ENCODE data around the gene SKI. TPM values are rescaled to one million over a fixed set of nuclear protein-coding genes. Genes with fewer than 3 reads are reported as not detected.

The SKI gene
- total and polyA plus RNA-seq, 2 of the 8 experiments (the other 6 are each of a cell fraction or from before 2014, with no cell fraction given) = 8.3 to 87.6 TPM

GRCh38 chr1:2197707-2198165, 30.4 kb upstream of the SKI start:
- 94% methylated on average over 10 of the region's 10 CpGs; no CpG with 5 or more reads in 1 of the 2 experiments for WGBS, 2 experiments (ENCODE audit: extremely low coverage in 1 of 2, insufficient coverage in 1 of 2, insufficient read length in 1 of 2, insufficient replicate concordance in 2 of 2, low coverage in 1 of 2, low lambda C conversion rate in 2 of 2, missing lambda C conversion rate in 1 of 2)
- H3K4me1 ChIP-seq (replicated peaks in 1 of 4; ENCODE audit: control insufficient read depth in 3 of 4, insufficient read depth in 4 of 4, low read length in 3 of 4) = peaks cover 0 to 14% (median 6%) of the 10 kb centered on the region in 4 experiments; a peak in 5 of 7 replicates
- H3K27me3 ChIP-seq (replicated peaks in 1 of 4; ENCODE audit: control insufficient read depth in 3 of 4, extremely low read depth in 1 of 4, insufficient read depth in 3 of 4, low read length in 3 of 4) = no peaks in the 10 kb centered on the region
- H3K4me2 ChIP-seq (ENCODE audit: insufficient read depth in 1 of 2, low read depth in 2 of 2, low read length in 2 of 2) = no peak overlapping the region
- 0 out of 8 replicates have a peak, but pooled peaks cover 0 to under 1% (median 0%) of the 10 kb centered on the region in 4 experiments for H3K36me3 ChIP-seq (ENCODE audit: control insufficient read depth in 2 of 4, insufficient read depth in 4 of 4, low read length in 3 of 4)
- peaks cover 0 to 3% of the 10 kb centered on the region in 2 experiments for H4K20me1 ChIP-seq (replicated peaks in 1 of 2; ENCODE audit: control insufficient read depth in 1 of 2, insufficient read depth in 2 of 2, low read length in 2 of 2)
- no peak overlapping the region for H4K91ac ChIP-seq (replicated peaks; ENCODE audit: insufficient read length, low read length)
- no peak overlapping the region for H3K9ac ChIP-seq (replicated peaks in 1 of 4; ENCODE audit: extremely low read depth in 1 of 4, low read depth in 3 of 4, low read length in 3 of 4)
- no peak overlapping the region for H3K18ac ChIP-seq (ENCODE audit: extremely low read depth, low read length)
- no peak overlapping the region; the same call in 1 of the 2 replicates for H2BK20ac ChIP-seq (ENCODE audit: low read length)
- peaks cover 1% of the 10 kb centered on the region; the same call in 1 of the 2 replicates for H3K23me2 ChIP-seq (ENCODE audit: low read depth, low read length)
- no peak overlapping the region for H2BK120ac ChIP-seq (replicated peaks; ENCODE audit: low read depth, low read length)
- no peak overlapping the region for H3K4me3 ChIP-seq (ENCODE audit: extremely low read depth in 1 of 4, insufficient read depth in 2 of 4, low read depth in 3 of 4, low read length in 4 of 4)
- H3K79me2 ChIP-seq (ENCODE audit: control insufficient read depth in 1 of 2, insufficient read depth in 2 of 2, low read length in 2 of 2) = peaks cover 0 to 10% of the 10 kb centered on the region in 2 experiments; a peak in 1 of 4 replicates
- no peak for FAIRE-seq
- H2BK15ac ChIP-seq (ENCODE audit: low read length) = no peak overlapping the region
- H2BK5ac ChIP-seq (ENCODE audit: low read depth, low read length) = no peak overlapping the region
- H4K8ac ChIP-seq (ENCODE audit: extremely low read depth, insufficient read depth, low read length) = no peak overlapping the region
- no peak overlapping the region for H3K4ac ChIP-seq (replicated peaks; ENCODE audit: insufficient read length, low read depth, low read length)
- CTCF ChIA-PET (ENCODE audit: partially characterized antibody) = interaction anchor here (1.0 to 14.1 kb wide), 4 partner anchors 114 to 185 kb away, joined by 3 to 154 read pairs (median 6); no protein-coding TSS in a partner anchor
- H3K79me1 ChIP-seq (ENCODE audit: low read depth, low read length) = no peaks in the 10 kb centered on the region; the same call in 1 of the 2 replicates
- no peak overlapping the region for H3K23ac ChIP-seq (ENCODE audit: insufficient read length)
- no peak overlapping the region for H3K27ac ChIP-seq (ENCODE audit: low read depth, low read length)
- H4K5ac ChIP-seq (ENCODE audit: insufficient read length, low read depth, low read length) = no peak overlapping the region
- no peak overlapping the region for H2BK12ac ChIP-seq (ENCODE audit: low read depth, low read length)
- POLR2A ChIA-PET (ENCODE audit: partially characterized antibody) = no interaction called here
- no peak overlapping the region for H3K56ac ChIP-seq (replicated peaks; ENCODE audit: insufficient read length, low read depth, low read length)
- no peak overlapping the region for H2AFZ ChIP-seq (ENCODE audit: low read length)
- no peaks in the 10 kb centered on the region for H3K9me3 ChIP-seq (ENCODE audit: insufficient read depth in 2 of 2, low read depth in 1 of 2, low read length in 1 of 2)
- no peak for DNase-seq (ENCODE audit: low read depth in 1 of 2, low spot score in 2 of 2)
- H2AK5ac ChIP-seq (ENCODE audit: low read depth, low read length) = no peak overlapping the region
- H3K14ac ChIP-seq (ENCODE audit: insufficient read length) = no peak overlapping the region
- TF ChIP-seq JUN (IDR thresholded peaks at IDR 0.05; ENCODE audit: low read depth, low read length) (no peak), KDM1A (IDR thresholded peaks at IDR 0.05; ENCODE audit: borderline replicate concordance, low read length) (no peak), TBP (IDR thresholded peaks at IDR 0.05; ENCODE audit: low read depth, low read length) (no peak), SRF (IDR thresholded peaks at IDR 0.05; ENCODE audit: low read depth, low read length) (no peak), NANOG (IDR thresholded peaks at IDR 0.05; ENCODE audit: insufficient read depth, low read depth, low read length, poor library complexity, severe bottlenecking) (no peak), EZH2 (IDR thresholded peaks at IDR 0.05; ENCODE audit: low read depth, low read length, severe bottlenecking) (no peak), POU5F1 (IDR thresholded peaks at IDR 0.05; ENCODE audit: low read depth, low read length) (no peak), CTBP2 (IDR thresholded peaks at IDR 0.05; ENCODE audit: borderline replicate concordance, insufficient read depth, insufficient read length, low read length) (no peak), BRCA1 (IDR thresholded peaks at IDR 0.05; ENCODE audit: low read depth, low read length) (no peak), PHF8 (conservative IDR thresholded peaks at IDR 0.05; ENCODE audit: low read depth, low read length) (no peak), CTCF (IDR thresholded peaks at IDR 0.05; ENCODE audit: control extremely low read depth in 1 of 3, insufficient read depth in 1 of 3, low read depth in 1 of 3, low read length in 3 of 3) (no peak)

Measured in H1 (cell line).